ENCODE data around the gene IL21.

- TF ChIP-seq CTCF (IDR thresholded peaks at IDR 0.05): no peak
- TF ChIP-seq POLR2A (IDR thresholded peaks at IDR 0.05): no peak
Measured at GRCh38 chr4:122632396-122633143, 11.7 kb upstream of the IL21 start.

Data from Peyer's patch (tissue), 4 donors.